ENCODE data around the gene PPP2R1A.
A peak's percentile ranks its signal among the peaks of the same experiment; 100 is the strongest.

PPP2R1A gene

GRCh38 chr19:52189735-52190486 is at the start of gene PPP2R1A:
Gene PPP2R1A (plus strand): TSS chr19:52190052. CDS start chr19:52190097, 45 bp downstream.
- DNase-seq: peak; percentile 100

GRCh38 chr19:52141203-52141602 is 48.6 kb upstream of the PPP2R1A start:
- no peak for DNase-seq

DNA sequence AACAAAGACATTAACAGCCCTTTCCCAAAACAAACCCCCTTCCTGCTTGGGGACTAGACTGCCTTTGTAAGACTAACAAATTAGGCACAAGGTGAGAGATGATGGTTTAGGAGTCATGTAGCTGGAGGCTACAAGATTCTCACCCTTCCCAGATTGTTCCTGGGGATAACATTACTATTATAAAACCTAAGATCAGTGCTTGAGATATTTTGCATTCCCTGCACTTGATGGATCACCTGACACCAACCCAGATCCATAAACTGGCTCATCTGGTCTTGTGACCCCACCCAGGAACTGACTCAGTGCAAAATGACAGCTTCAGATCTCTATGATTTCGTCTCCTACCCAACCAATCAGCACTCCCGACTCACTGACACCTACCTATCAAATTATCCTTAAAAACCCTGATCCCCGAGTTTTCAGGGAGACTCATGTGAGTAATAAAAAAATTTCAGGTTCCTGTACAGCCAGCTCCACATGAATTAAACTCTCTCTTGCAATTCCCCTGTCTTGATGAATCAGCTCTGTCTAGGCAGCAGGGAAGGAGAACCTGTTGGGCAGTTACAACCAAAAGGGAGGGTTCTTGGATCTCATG is 47.8 kb upstream of the PPP2R1A start:
- DNase-seq: no peak

DNA sequence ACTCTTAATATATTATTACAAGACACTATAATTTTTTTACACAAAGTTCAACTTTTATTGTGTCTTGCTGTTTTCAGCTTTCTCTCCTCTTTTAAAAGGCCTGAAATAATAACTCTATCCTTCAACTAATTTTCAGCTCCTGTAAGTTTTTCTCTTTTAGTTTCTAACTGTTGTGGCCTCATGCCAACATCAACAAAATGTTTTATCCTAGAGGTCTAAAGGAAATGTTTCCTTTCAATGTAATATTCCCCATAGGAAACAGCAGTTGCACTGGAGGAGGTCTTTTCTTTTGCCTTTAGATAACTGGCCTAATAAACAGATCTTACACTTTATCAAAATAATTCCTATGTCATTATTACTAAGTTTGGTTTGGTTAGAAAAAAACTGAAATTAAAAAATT is 41.6 kb upstream of the PPP2R1A start:
- no peak for DNase-seq

DNA sequence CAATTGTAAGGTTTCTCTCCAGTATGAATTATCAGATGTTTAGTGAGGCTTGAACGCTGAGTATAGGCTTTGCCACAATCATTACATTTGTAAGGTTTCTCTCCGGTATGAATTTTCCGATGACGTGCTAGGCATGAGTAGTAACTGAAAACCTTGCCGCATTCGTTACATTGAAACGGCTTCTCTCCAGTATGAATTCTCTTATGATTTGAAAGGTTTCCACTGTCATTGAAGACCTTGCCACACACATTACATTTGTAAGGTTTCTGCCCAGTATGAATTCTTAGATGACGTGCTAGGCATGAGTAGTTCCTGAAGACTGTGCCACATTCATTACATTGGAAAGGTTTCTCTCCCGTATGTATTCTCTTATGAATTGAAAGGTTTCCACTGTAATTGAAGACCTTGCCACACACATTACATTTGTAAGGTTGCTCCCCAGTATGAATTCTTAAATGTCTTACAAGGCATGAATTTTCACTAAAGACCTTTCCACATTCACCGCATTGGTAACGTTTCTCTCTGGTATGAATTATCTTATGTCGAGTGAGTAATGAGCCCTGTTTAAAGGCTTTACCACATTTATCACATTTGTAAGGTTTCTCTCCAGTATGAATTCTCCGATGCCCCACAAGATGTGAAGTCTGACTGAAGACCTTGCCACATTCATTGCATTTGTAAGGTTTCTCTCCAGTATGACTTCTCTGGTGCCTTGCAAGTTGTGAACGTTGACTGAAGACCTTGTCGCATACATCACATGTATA is 34.1 kb upstream of the PPP2R1A start:
- no peak for DNase-seq

- no peak for DNase-seq
Measured at GRCh38 chr19:52170304-52170703, 19.5 kb upstream of the PPP2R1A start.

DNA sequence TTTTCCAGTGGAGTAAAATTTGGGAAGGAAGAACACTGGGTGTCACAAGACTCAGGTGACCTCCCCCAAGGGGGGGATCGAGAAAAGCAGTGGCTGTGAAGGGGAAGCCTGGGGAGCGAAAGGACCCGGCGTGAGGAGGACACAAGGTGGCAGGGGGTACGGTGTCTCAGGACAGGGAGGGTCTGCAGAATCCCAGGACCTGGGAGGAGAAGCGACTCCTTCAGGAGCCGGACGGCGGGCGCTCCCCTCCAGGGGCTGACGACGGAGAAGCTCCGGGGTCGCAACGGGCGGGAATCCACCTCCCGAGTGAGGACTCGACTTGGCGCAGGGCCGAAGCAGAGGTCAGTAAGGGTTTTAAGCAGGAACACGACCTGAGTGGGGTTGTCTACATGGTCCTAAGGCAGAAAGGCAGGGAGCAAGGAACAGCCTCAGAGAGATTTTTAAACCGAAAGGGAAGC is 19.0 kb upstream of the PPP2R1A start:
- DNase-seq: no peak

- DNase-seq: peak; percentile 90
Measured at GRCh38 chr19:52171321-52172169, 18.3 kb upstream of the PPP2R1A start, which contains the start of gene ZNF836. Gene ZNF836 (minus strand): TSS chr19:52171621. CDS start chr19:52168072, 3,549 bp downstream.

DNA sequence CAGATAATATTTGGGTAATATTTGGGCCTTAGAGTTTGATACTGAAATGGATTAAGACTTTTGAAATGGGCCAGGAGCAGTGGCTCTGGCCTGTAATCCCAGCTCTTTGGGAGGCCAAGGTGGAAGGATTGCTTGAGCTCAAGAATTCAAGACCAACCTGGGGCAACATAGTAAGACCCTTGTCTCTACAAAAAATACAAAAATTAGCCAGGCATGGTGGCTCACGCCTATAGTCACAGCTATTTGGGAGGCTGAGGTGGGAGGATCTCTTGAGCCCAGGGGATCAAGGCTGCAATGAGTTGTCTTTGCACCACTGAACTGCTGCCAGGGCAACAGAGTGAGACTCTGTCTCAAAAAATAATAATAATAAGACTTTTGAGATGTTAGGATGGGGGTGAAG is 17.5 kb upstream of the PPP2R1A start:
- no peak for DNase-seq

DNA sequence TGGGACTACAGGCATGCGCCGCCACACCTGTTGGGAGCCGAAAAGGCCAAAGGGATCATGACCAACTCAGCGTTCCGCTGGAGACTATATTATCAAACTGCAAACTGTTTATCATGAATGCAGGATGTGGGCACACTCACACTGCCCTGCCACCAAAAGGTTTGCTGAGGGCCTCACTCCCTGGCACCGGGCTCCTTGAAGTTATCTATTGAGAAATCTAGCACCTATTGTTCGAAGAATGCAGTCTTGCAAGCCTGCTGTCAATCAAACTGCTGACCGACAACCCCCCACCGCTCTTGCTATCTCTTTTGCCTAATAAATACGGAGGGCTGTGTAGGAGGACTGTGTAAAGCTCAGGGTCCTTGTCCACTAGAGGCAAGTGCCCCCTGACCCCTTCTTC is 13.3 kb upstream of the PPP2R1A start:
- no peak for DNase-seq

DNA sequence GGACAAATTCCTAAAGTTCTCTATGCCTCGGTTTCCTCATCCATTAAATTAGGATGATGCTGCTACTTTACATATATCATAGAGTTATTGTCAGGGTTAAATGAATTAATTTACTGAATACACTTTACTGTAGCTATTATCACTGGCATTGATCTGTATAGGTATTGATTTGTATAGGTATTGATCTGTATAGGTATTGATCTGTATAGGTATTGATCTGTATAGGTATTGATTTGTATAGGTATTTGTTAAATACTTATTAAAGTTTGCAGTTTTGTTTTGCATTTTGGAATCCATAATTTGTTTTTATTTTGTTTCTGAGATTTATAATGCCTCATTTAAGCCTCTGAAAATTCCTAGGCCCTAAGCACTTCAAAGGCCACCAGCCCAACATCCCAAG is 2.4 kb upstream of the PPP2R1A start:
- no peak for DNase-seq

DNA sequence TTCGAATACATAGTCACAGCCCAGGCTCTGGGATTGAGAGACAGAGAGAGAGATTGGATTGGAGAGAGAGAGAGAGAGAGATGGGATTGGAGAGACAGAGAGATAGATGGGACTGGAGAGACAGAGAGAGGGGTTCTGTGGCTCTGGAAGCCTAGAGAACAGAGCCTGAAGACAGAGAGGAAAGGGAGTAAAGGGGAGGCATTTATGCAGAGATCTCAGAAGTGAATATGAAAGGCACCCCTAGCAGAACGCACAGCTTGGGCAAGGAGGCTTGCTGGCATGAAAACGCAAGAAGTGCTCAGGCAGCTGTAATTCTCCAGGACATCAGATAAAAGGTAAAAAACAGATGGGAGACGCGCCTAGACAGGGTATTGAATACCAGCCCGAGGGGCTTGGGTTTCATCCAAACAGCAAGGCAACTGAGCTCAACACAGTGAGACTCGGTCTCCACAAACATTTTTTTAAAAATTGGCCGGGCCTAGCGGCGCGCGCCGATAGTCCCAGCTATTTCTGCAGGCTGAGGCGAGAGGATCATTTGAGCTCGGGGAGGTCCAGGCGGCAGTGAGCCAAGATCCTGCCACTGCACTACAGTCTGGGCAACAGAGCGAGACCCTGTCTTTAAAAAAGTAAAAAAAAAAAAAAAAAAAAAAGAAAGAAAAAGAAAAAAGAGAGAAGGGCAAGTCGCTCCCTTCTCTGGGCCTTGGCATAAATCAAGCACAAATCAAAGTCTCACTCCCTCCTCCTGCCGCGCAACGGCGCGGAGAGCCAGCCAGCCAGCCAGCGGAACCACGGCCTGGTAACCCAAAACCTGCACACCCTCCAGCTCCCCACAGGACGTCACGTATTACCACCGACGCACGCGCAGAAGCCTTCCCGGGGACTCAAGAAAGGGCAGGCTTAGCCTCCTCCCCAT is 774 bp upstream of the PPP2R1A start:
- DNase-seq: no peak

DNA sequence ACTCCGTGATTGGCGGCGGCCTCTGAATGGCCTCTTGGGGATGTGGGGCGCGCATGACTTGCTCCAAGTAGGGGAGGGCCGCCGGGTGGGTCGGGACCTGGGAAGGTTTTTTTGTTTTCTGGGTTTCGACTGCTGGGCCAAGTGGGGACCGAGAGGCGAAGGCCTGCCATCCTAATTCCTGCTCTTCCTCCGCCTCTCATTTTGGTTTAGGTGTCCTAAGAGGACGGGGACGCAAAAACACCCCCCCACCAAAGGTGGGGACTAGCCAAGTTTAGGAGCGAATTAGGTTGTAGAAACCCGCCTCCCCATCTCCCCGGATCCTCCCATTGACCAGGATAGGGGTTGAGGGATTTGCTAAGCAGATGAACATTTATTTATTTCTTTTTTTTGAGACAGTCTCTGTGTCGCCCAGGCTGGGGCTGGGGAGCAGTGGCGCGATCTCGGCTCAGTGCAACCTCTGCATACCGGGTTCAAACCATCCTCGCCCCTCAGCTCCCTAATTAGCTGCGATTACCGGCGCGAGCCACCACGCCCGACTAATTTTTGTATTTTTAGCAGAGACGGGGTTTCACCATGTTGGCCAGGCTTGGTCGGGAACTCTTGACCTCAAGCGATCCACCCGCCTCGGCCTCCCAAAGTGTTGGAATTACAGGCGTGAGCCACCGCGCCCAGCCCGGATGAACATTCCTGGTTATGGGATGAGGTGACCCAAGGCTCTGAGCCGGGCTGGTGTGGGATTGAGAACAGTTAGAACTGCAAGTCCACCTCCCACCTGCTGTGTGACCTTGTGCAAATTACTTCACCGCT is 838 bp downstream of the PPP2R1A start:
- DNase-seq: peak; percentile 18

DNA sequence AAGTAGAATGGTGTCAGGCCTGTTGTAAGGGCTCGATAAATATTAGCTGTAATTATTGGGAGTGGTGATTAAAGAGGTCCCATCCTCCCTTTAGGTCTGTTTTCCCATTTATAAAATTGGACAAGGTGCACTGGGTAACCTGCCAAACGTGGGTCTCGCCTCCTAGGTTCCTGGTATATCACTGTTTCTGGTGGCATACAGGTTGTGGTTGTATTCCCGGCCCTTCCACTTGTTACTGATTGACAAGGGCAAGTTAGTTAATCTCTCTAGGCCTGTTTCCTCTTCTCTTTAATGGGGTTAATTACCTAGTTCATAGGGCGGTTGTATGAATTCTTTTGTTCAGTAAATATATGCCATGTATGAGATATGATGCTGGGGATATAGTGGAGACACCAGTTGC is 1.5 kb downstream of the PPP2R1A start:
- DNase-seq: no peak

DNA sequence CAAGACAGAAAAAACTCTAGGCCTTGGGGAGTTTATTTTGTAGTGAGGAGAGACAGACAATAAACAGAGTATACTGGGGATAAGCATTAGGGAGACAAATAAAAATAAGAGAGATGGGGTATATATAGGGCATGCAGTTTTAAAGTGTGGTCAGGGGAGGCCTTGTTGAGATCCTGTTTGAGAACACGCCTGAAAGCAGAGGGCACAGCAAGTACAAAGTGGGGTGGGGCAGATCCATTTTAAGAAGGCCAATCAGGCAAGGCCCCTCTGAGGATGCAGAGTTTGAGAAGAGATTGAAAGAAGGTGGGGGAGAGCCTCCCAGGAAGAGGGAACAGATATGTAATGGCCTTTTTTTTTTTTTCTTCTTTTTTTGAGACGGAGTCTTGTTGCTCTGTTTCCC is 2.1 kb downstream of the PPP2R1A start:
- no peak for DNase-seq

DNA sequence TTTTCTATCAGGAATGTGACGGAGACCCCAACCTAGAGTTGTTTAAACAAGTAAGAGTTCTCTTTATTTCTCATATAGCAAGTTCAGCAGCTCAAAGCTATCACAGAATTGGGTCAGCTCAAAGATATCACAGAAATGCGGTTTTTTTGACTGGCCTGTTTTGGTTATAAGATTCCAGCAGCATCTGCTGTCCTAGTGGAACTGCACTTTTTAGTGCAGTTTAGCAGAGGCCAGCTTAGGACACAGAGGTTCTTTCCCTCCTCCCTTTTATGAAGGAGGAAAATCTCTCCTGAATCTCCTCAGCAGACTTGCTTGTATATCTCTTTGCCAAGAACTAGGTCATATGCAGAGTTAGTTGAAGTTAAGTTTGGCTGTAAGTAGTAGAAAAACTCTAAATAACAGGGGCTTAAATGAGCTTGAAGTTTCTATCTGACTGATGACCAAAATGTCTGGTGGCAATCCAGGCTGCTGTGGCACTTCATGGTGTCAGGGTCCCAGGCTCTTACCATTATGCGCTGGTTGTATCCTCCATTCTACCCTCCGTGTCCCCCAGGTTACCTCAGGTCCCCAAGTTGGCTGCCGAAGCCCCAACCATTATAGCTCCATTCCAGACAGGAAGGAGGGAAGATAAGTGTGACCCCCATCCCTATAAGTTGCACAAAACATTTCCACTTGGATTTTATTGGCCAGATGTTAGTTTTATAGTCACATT is 6.6 kb downstream of the PPP2R1A start:
- DNase-seq: no peak

GRCh38 chr19:52197964-52198363 is 8.1 kb downstream of the PPP2R1A start:
- no peak for DNase-seq

- DNase-seq: no peak
Measured at GRCh38 chr19:52198678-52199077, 8.8 kb downstream of the PPP2R1A start.

GRCh38 chr19:52200044-52200443 is 10.2 kb downstream of the PPP2R1A start:
- no peak for DNase-seq

Measured in right hindlimb (tissue), 1 donor.